Heart right ventricle (tissue), 16 donors: Measurements from ENCODE around the gene USP30. TPM values are rescaled to one million over a fixed set of nuclear protein-coding genes. Genes with fewer than 3 reads are reported as not detected.

Experiments used
- ATAC-seq, 8 donors: fragments of 200-7000 bp; cut with Tn5 transposase; one replicate each; pipeline ENCODE4 v1.9.1; 2020; ENCODE audit warnings: mild to moderate bottlenecking in 8 of 8, moderate library complexity in 8 of 8, moderate number of reproducible peaks in 1 of 8
- DNase-seq, 2 donors: peaks; one replicate each; pipeline ENCODE4 v3.0.0-alpha.2; 2020
- H3K27ac ChIP-seq, 10 donors: fragments of 200-600 bp; sonication (generic) in 2 of 10; one replicate each; pipeline versions ENCODE4 v1.5.0 to v1.8.0; 2020 to 2022; ENCODE audit warnings: mild to moderate bottlenecking in 3 of 10
- H3K27me3 ChIP-seq, 7 donors: fragments of 200-600 bp; one replicate each; pipeline ENCODE4 v1.8.0; 2021 to 2022; ENCODE audit warnings: mild to moderate bottlenecking in 2 of 7
- H3K36me3 ChIP-seq, 9 donors: fragments of 200-600 bp; sonication (generic) in 1 of 9; one replicate each; pipeline versions ENCODE4 v1.5.0 to v1.8.0; 2020 to 2022; ENCODE audit warnings: mild to moderate bottlenecking in 2 of 9
- H3K4me1 ChIP-seq, 9 donors: fragments of 200-600 bp; sonication (generic) in 1 of 9; one replicate each; pipeline versions ENCODE4 v1.5.0 to v1.8.0; 2020 to 2022; ENCODE audit warnings: mild to moderate bottlenecking in 4 of 9
- H3K4me3 ChIP-seq, 10 donors: fragments of 200-600 bp; sonication (generic) in 2 of 10; one replicate each; pipeline versions ENCODE4 v1.5.0 to v1.8.0; 2020 to 2022; ENCODE audit warnings: mild to moderate bottlenecking in 7 of 10, moderate library complexity in 2 of 10
- H3K9me3 ChIP-seq, 11 donors: fragments of 200-600 bp in 10 of 11; sonication (generic) in 2 of 11; one replicate each; pipeline versions ENCODE4 v1.5.0 to v1.8.0; 2013 to 2022; ENCODE audit warnings: mild to moderate bottlenecking in 2 of 11, control low read depth in 1 of 11, moderate library complexity in 1 of 11
- CTCF ChIP-seq, 9 donors: fragments of 200-600 bp; sonication (generic) in 2 of 9; IDR thresholded peaks; one replicate each; pipeline versions ENCODE4 v1.5.0 to v1.8.0; 2021 to 2022; ENCODE audit warnings: antibody characterized with exemption in 9 of 9, mild to moderate bottlenecking in 5 of 9, moderate library complexity in 1 of 9
- WGBS, 2 donors: extraction: QIAGEN DNeasy Blood & Tissue Kit; methylation state at CpG; one replicate each; pipeline ENCODE4 v1.1.7; 2013; ENCODE audit warnings: inconsistent platforms in 1 of 2; 5-methylcytosine and 5-hydroxymethylcytosine counted together
- intact Hi-C, 10 donors: fragments of 100-400 bp; cut with DNase I; formaldehyde crosslinking; loops; one replicate each; pipeline versions ENCODE4 v1.11.1 to v1.14.2; 2022
- polyA plus RNA-seq, 2 donors: library from polyadenylated mRNA; stranded (reverse); fragments of 200-250 nt; gene quantifications; one replicate each; pipeline ENCODE4 v1.2.3, GENCODE V29; 2013
- total RNA-seq, 10 donors: library from RNA; stranded (reverse); fragmentation: NEBNext Ultra II Directional in 3 of 10; extraction: Animal tissue kit (Norgen Biotek cat#: 25700) in 3 of 10; gene quantifications; one replicate each; pipeline versions ENCODE4 v1.2.1 to v1.2.4, GENCODE V29; 2021 to 2023
- donor health status: Arrhythmogenic right ventricular cardiomyopathy.
- donor health status: ischemic (EF 13 %, LVEDD 7.1; RV severe dilation, severe dysfunction).
- donor health status: healthy with polysubstance abuse.
- donor health status: DM: no; HTN: yes; CAD: no.
- donor health status: DM: no; HTN: no; CAD: no.
- donor health status: ischemic (EF 25% LVEDD 6.9; RV normal size, moderate dysfunction).
- donor health status: ischemic (EF 25% LVEDD 5.7; RV mildly dilated, moderate dysfunction).
- donor health status: healthy.
- donor health status: DM: yes; HTN: yes; CAD: no.
- donor health status: Ischemic cardiomyopathy.
- donor health status: ischemic (EF 35%, LVEDD 5.7; RV mildly dilated, moderate dysfunction).
- donor health status: nonischemic (EF 11% LVEDD 7.7; RV severe dilation, severe dysfunction).
- donor health status: DM: yes; HTN: yes; CAD: no.
- donor health status: PGD.
- donor health status: ischemic (EF 29% LVEDD 5.4; RV normal size, mild dysfunction).
- donor health status: nonischemic (EF 23%, LVEDD 6.1; RV moderate dilation, normal function).

USP30 gene
- total and polyA plus RNA-seq, 12 donors: 4.8 to 22.2 (median 12.7) TPM

- no peak for TF ChIP-seq CTCF (IDR thresholded peaks at IDR 0.05)
- no peak for ATAC-seq
- peaks cover 2 to 99% (median 31%) of the 10 kb centered on the region in 9 donors for H3K36me3 ChIP-seq
These were observed 22.5 kb downstream of the USP30 start for GRCh38 chr12:109074866-109075265.

GRCh38 chr12:109082751-109083150, 30.4 kb downstream of the USP30 start:
- intact Hi-C loops: no loop called here
- Histone ChIP-seq H3K36me3 (peaks cover 4 to 100% (median 56%) of the 10 kb centered on the region in 9 donors), H3K4me3 (no peak overlapping the region), H3K9me3 (peaks cover 0 to 16% (median 0%) of the 10 kb centered on the region in 11 donors), H3K4me1 (peaks cover 0 to 9% (median 4%) of the 10 kb centered on the region in 9 donors), H3K27ac (no peak overlapping the region), H3K27me3 (no peaks in the 10 kb centered on the region)
- no peak for TF ChIP-seq CTCF (IDR thresholded peaks at IDR 0.05)
- ATAC-seq (no peak), DNase-seq (no peak)
- WGBS, 2 donors: 90 to 95% methylated on average over 14 of the region's 14 CpGs

More at GRCh38 chr12:109074866-109075265, 22.5 kb downstream of the USP30 start:
- H3K27ac ChIP-seq: no peak overlapping the region
- intact Hi-C loops: no loop called here
- H3K4me3 ChIP-seq: no peak overlapping the region
- no peaks in the 10 kb centered on the region for H3K4me1 ChIP-seq
- H3K9me3 ChIP-seq: peaks cover 0 to 18% (median 0%) of the 10 kb centered on the region in 11 donors
- no peaks in the 10 kb centered on the region for H3K27me3 ChIP-seq
- no peak for DNase-seq

GRCh38 chr12:109084425-109084824, 32.0 kb downstream of the USP30 start:
- H3K36me3 ChIP-seq: peaks cover 4 to 100% (median 53%) of the 10 kb centered on the region in 9 donors

GRCh38 chr12:109085590-109085989, 33.2 kb downstream of the USP30 start:
- Histone ChIP-seq H3K4me3 (no peak overlapping the region), H3K27me3 (no peaks in the 10 kb centered on the region), H3K27ac (no peak overlapping the region), H3K36me3 (peaks cover 0 to 100% (median 52%) of the 10 kb centered on the region in 9 donors), H3K4me1 (peaks cover 0 to 9% (median 4%) of the 10 kb centered on the region in 9 donors), H3K9me3 (no peaks in the 10 kb centered on the region)
- DNase-seq (no peak), ATAC-seq (no peak)
- intact Hi-C loops: no loop called here
- WGBS, 2 donors: 91 to 95% methylated on average over 11 of the region's 11 CpGs
- no peak for TF ChIP-seq CTCF (IDR thresholded peaks at IDR 0.05)

More at GRCh38 chr12:109084425-109084824, 32.0 kb downstream of the USP30 start:
- peaks cover 0 to under 1% (median 0%) of the 10 kb centered on the region in 11 donors for H3K9me3 ChIP-seq
- no peak for TF ChIP-seq CTCF (IDR thresholded peaks at IDR 0.05)
- intact Hi-C loops: no loop called here
- peaks cover 0 to 9% (median 4%) of the 10 kb centered on the region in 9 donors for H3K4me1 ChIP-seq
- H3K27ac ChIP-seq: no peak overlapping the region
- no peak for ATAC-seq
- DNase-seq: no peak
- no peak overlapping the region for H3K4me3 ChIP-seq
- WGBS, 2 donors: 98 to 99% methylated on average over 2 of the region's 2 CpGs
- no peaks in the 10 kb centered on the region for H3K27me3 ChIP-seq
